ENCODE measurements around the gene TAC3.

DNA sequence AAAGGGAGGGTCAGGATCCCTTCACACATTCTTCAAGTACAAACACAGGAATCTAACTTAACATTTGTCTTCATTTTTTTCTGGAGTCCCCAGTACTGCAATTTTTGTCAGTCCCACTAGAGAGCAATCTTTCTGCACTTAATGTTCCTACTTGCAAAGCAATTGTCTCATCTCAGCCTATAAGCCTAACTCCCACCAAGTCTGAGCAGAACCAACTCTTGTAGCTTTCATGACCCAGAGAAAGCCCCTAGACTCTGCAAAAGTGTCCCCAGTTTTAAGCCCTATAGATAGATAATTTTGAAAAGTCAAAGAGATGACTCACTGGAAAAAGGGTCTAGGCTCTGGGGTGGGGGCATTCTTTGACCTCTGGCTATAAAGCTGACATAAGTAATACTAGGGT lies 8.2 kb downstream of the TAC3 start:
- TF ChIP-seq, protein P1, sequence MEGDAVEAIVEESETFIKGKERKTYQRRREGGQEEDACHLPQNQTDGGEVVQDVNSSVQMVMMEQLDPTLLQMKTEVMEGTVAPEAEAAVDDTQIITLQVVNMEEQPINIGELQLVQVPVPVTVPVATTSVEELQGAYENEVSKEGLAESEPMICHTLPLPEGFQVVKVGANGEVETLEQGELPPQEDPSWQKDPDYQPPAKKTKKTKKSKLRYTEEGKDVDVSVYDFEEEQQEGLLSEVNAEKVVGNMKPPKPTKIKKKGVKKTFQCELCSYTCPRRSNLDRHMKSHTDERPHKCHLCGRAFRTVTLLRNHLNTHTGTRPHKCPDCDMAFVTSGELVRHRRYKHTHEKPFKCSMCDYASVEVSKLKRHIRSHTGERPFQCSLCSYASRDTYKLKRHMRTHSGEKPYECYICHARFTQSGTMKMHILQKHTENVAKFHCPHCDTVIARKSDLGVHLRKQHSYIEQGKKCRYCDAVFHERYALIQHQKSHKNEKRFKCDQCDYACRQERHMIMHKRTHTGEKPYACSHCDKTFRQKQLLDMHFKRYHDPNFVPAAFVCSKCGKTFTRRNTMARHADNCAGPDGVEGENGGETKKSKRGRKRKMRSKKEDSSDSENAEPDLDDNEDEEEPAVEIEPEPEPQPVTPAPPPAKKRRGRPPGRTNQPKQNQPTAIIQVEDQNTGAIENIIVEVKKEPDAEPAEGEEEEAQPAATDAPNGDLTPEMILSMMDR (IDR thresholded peaks at IDR 0.05): no peak
- TF ChIP-seq EP300 (IDR thresholded peaks at IDR 0.05): no peak
- TF ChIP-seq POLR2A (IDR thresholded peaks at IDR 0.05): no peak

All from ovary (tissue), 3 donors.